ENCODE data around the gene ARHGEF2.

The ARHGEF2 gene

GRCh38 chr1:155911156-155912055 lies 66.9 kb downstream of the ARHGEF2 start, which contains the start of gene RIT1:
Gene RIT1, minus strand, starts transcription at chr1:155911349. Its CDS starts 588 bp downstream, at chr1:155910761.
- DNase-seq = peak; percentile 44 to 74

- DNase-seq = peak in 1 of 2 experiments; percentile 41
These were observed 67.7 kb downstream of the ARHGEF2 start for GRCh38 chr1:155910621-155911121.

- no peak for DNase-seq
These were observed 68.5 kb downstream of the ARHGEF2 start for GRCh38 chr1:155909894-155910293.

DNA sequence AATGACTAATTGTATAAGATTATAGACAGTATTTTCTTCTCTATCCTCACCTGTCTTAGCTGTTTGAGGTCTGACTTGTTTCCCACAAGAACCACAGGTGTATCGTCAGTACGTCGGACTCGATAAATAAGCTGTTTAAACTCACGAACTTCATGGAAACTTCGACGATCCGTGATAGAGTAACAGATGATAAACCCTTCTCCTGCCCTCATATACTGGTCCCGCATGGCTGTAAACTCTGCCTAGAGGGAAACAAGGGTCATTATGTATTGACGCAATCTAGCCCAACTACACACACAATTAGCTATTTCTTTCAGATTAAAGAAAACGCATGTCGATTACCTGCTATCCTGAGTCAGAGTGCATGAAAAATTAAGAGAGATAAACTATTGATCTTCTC lies 74.1 kb downstream of the ARHGEF2 start:
- DNase-seq = no peak

DNA sequence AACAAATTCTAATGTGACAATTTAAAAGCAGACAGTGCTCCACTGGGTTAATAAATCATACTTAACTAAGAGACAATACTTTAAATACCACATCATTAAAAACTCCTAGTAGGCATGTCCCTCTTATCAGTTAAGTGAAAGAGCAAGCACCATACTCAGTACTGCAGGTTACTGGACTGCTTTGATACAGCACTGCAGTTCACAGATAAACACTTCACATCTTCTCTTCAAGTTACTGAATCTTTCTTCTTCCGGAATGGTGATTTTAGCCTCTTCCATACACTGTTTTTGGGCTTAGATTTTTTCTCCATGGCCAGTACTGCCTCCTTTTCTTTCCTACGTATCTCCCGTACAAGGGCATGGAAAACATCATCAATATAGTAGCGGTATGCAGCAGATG lies 78.2 kb downstream of the ARHGEF2 start:
- DNase-seq = no peak

DNA sequence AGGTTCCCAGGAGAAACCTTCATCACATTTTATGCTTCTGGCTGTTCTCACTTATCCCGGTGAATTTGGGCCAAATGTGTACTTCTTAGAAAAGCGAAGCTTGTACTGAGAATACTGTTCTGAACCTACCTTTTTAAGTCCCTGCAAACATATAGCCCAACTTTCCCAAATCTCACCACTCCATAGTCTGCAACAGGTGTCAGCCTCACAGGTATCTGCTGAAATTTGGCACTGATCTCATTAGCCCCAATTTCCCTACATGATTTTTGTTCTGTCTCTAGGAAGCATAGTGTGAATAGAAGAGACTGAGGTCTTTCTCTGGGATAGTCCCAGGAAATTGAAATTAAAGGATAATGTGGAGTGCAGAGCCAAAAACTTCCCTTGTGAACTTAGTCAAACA lies 78.7 kb downstream of the ARHGEF2 start:
- no peak for DNase-seq

GRCh38 chr1:155898888-155899287 lies 79.5 kb downstream of the ARHGEF2 start:
- DNase-seq = no peak

DNA sequence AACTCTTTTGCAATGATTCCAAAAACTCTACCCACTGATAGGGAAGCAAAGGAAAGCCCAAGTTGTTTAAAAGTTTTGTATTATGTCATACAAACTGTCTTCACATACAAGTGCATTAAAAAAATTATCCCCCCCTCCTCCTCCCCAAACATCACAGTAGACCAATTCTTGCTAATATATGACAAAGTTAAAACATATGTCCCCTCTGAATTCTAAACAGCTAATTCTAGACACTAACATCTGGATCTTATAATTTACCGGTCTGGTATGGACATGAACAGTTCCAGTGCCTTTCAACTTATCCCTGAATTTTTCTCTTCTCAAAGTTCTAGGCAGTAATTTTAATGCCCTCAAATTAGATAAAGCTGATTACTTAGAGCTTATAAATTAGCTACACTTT lies 80.6 kb downstream of the ARHGEF2 start:
- DNase-seq = no peak

Data from NCI-H524 (cell line).